Endodermal cell (in vitro differentiated cells): ENCODE measurements around the gene ADAMTS12. TPM values are rescaled to one million over a fixed set of nuclear protein-coding genes. Genes with fewer than 3 reads are reported as not detected.

ENCODE experiments used
- DNase-seq: peaks from one replicate; pipeline ENCODE4 v3.0.0-alpha.2; 2017
- H3K27ac ChIP-seq: 2 replicates; pipeline ENCODE4 v1.5.1; 2013; ENCODE audit warnings: mild to moderate bottlenecking, low read depth, low read length, moderate library complexity
- H3K27me3 ChIP-seq: 2 replicates; pipeline ENCODE4 v1.6.1; 2013; ENCODE audit warnings: mild to moderate bottlenecking, low read length, moderate library complexity; ENCODE audit not compliant: insufficient read depth, control insufficient read depth, poor library complexity, severe bottlenecking
- H3K36me3 ChIP-seq: 2 replicates; pipeline ENCODE4 v1.7.0; 2013; ENCODE audit warnings: mild to moderate bottlenecking, low read length, moderate library complexity; ENCODE audit not compliant: control insufficient read depth, insufficient read depth
- H3K4me1 ChIP-seq: one replicate; pipeline ENCODE4 v1.7.0; 2013; ENCODE audit warnings: low read length; ENCODE audit not compliant: control insufficient read depth, insufficient read depth
- H3K4me3 ChIP-seq: 2 replicates; pipeline ENCODE4 v1.5.1; 2013; ENCODE audit warnings: mild to moderate bottlenecking, low read length, moderate library complexity
- H3K9ac ChIP-seq: 2 replicates; pipeline ENCODE4 v1.6.1; 2013; ENCODE audit warnings: mild to moderate bottlenecking, low read length, moderate library complexity; ENCODE audit not compliant: poor library complexity, severe bottlenecking; ENCODE audit errors: extremely low read depth
- H3K9me3 ChIP-seq: 2 replicates; pipeline ENCODE4 v1.6.1; 2013; ENCODE audit warnings: mild to moderate bottlenecking, low read length, moderate library complexity; ENCODE audit not compliant: control insufficient read depth
- H3K27ac Mint-ChIP-seq: 2 replicates; pipeline ENCODE4 v1.8.0; 2020; ENCODE audit warnings: mixed read lengths
- H3K27me3 Mint-ChIP-seq: 2 replicates; pipeline ENCODE4 v1.8.0; 2021; ENCODE audit warnings: mild to moderate bottlenecking, mixed read lengths; ENCODE audit not compliant: insufficient read depth
- H3K36me3 Mint-ChIP-seq: 2 replicates; pipeline ENCODE4 v1.8.0; 2020; ENCODE audit warnings: low read depth, mixed read lengths
- H3K4me1 Mint-ChIP-seq: 2 replicates; pipeline ENCODE4 v1.8.0; 2020; ENCODE audit warnings: mixed read lengths
- H3K4me3 Mint-ChIP-seq: 2 replicates; pipeline ENCODE4 v1.8.0; 2020; ENCODE audit warnings: mild to moderate bottlenecking, moderate library complexity, mixed read lengths
- H3K9me3 Mint-ChIP-seq: 2 replicates; pipeline ENCODE4 v1.8.0; 2020; ENCODE audit warnings: mild to moderate bottlenecking, mixed read lengths
- WGBS, 2 experiments: methylation state at CpG; one replicate each; pipeline versions ENCODE4 v1.1.5 to v1.1.7; 2013; ENCODE audit warnings: missing lambda C conversion rate in 2 of 2, mixed read lengths in 1 of 2; ENCODE audit not compliant: insufficient coverage in 1 of 2, insufficient read length in 1 of 2; 5-methylcytosine and 5-hydroxymethylcytosine counted together
- total RNA-seq, 2 donors: library from RNA; stranded (reverse); fragmentation: NEBNext Ultra II Directional in 1 of 2; extraction: Animal tissue kit (Norgen Biotek cat#: 25700) in 1 of 2; gene quantifications; 2 replicates in 1 of 2; 3 replicates in 1 of 2; pipeline ENCODE4 v1.2.1, GENCODE V29; 2021
- TF ChIP-seq, protein P1 (sequence below): fragments of 200-600 bp; sonication (generic); conservative IDR thresholded peaks from 2 replicates; pipeline ENCODE4 v1.5.0; 2021; ENCODE audit warnings: antibody characterized with exemption, mild to moderate bottlenecking

The ADAMTS12 gene
- total RNA-seq, 2 donors from 2014 or later = 80.2 to 123 TPM

DNA sequence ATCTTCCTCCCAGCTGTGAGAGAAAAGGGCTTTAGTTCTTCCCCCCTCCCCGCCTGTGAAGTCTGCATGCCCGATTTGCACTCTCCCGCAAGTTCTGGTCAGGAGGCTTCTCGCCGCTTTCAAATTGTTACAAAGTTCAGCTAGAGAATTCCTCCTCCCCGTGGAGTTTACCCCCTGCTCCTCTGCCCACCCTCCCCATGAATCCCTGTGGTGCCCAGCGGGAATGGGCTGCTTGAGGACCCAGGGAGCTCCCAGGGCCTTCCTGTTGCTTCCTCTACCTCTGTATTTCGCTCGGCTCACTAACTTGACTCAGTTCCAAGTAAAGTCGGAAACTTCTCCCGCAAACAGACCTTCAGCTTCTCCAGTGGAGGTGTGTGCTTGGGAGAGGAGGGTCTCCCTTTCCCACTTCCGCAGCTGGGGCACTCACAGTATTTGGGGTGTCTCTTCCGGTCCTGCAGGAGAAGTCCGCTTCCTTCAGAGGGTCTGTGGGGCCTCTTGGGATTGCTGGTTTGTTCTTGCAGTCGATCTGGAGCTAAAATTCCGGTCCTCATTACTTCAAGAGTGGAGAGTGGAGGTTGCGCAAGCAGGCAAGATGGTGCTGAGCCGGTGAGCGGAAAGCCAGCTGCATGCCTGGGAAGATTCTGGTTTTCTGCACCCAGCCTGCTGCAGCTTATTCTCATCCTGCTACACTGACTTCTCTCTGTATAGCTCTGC lies 97.8 kb downstream of the ADAMTS12 start:
- no peaks in the 10 kb centered on the region for H3K27me3 ChIP-seq
- H3K9me3 ChIP-seq = no peaks in the 10 kb centered on the region
- H3K36me3 Mint-ChIP-seq = peaks cover 21% of the 10 kb centered on the region
- DNase-seq = no peak
- no peaks in the 10 kb centered on the region for H3K27me3 Mint-ChIP-seq
- no peak overlapping the region for H3K9ac ChIP-seq
- no peak overlapping the region for H3K4me3 Mint-ChIP-seq
- H3K4me1 Mint-ChIP-seq = peaks cover 21% of the 10 kb centered on the region
- TF ChIP-seq, protein P1, sequence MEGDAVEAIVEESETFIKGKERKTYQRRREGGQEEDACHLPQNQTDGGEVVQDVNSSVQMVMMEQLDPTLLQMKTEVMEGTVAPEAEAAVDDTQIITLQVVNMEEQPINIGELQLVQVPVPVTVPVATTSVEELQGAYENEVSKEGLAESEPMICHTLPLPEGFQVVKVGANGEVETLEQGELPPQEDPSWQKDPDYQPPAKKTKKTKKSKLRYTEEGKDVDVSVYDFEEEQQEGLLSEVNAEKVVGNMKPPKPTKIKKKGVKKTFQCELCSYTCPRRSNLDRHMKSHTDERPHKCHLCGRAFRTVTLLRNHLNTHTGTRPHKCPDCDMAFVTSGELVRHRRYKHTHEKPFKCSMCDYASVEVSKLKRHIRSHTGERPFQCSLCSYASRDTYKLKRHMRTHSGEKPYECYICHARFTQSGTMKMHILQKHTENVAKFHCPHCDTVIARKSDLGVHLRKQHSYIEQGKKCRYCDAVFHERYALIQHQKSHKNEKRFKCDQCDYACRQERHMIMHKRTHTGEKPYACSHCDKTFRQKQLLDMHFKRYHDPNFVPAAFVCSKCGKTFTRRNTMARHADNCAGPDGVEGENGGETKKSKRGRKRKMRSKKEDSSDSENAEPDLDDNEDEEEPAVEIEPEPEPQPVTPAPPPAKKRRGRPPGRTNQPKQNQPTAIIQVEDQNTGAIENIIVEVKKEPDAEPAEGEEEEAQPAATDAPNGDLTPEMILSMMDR = no peak
- H3K9me3 Mint-ChIP-seq = no peaks in the 10 kb centered on the region
- H3K27ac ChIP-seq = no peak overlapping the region
- no peak overlapping the region for H3K4me3 ChIP-seq
- no peaks in the 10 kb centered on the region for H3K36me3 ChIP-seq
- no peak overlapping the region for H3K27ac Mint-ChIP-seq
- 88 to 94% methylated on average over 7 to 19 of the region's 19 CpGs for WGBS, 2 experiments
- H3K4me1 ChIP-seq = peaks cover 6% of the 10 kb centered on the region

DNA sequence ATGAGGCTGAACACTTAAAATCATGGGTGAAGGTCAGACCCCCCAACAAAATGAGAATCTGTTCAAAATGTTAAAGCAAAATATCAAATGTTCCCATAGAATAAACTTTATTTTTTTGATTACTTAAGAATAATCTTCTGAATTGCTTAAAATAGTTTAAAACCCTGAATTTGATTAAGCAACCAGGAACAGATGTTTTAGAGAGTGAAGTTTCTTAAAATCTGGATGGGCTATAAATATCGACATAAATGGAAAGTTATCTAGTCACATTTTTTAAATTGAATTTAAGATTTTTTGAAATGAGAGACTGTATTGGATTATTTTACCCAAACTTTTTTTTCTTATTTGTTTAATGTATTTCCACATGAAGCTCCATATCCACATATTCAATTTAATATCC lies 98.5 kb downstream of the ADAMTS12 start:
- Mint-ChIP-seq H3K36me3 (peaks cover 19% of the 10 kb centered on the region), H3K4me1 (peaks cover 21% of the 10 kb centered on the region), H3K9me3 (no peaks in the 10 kb centered on the region), H3K27ac (no peak overlapping the region), H3K4me3 (no peak overlapping the region), H3K27me3 (no peaks in the 10 kb centered on the region)
- H3K36me3 ChIP-seq = no peaks in the 10 kb centered on the region
- TF ChIP-seq, protein P1 = no peak
- no peak overlapping the region for H3K27ac ChIP-seq
- WGBS, 2 experiments = 100% methylated on average over 1 of the region's 1 CpG; no CpG with 5 or more reads in 1 of the 2 experiments
- H3K9ac ChIP-seq = no peak overlapping the region
- H3K4me1 ChIP-seq = peaks cover 6% of the 10 kb centered on the region
- DNase-seq = no peak
- H3K27me3 ChIP-seq = no peaks in the 10 kb centered on the region
- no peak overlapping the region for H3K4me3 ChIP-seq
- H3K9me3 ChIP-seq = no peaks in the 10 kb centered on the region

DNA sequence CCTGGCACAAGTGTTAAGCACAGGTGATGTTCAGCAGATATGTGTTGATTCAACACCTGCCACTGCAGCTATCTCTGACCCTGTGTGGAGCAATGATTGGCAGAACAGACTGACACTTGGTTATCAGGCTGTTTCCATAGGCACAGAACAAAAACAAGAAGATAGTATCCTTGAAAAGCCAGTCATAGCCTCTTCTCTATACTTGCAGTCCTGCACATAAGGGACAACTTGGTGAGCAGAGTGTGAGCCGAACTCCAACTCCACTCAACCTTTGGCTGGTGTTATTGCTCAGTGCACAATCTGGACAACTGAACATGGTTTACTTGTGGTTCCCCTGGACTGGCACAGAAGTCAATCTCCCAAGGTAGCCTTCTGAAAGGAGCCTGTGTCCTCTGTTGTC lies 99.2 kb downstream of the ADAMTS12 start:
- no peak overlapping the region for H3K9ac ChIP-seq
- Mint-ChIP-seq H3K36me3 (peaks cover 17% of the 10 kb centered on the region), H3K4me3 (no peak overlapping the region), H3K27ac (no peak overlapping the region), H3K27me3 (no peaks in the 10 kb centered on the region), H3K4me1 (peaks cover 21% of the 10 kb centered on the region), H3K9me3 (no peaks in the 10 kb centered on the region)
- no peaks in the 10 kb centered on the region for H3K9me3 ChIP-seq
- WGBS, 2 experiments = 90 to 100% methylated on average over 1 of the region's 1 CpG
- H3K4me1 ChIP-seq = peaks cover 6% of the 10 kb centered on the region
- H3K4me3 ChIP-seq = no peak overlapping the region
- TF ChIP-seq, protein P1 = no peak
- H3K36me3 ChIP-seq = no peaks in the 10 kb centered on the region
- no peaks in the 10 kb centered on the region for H3K27me3 ChIP-seq
- DNase-seq = no peak
- no peak overlapping the region for H3K27ac ChIP-seq
